BLaER1 (cell line): Measurements from ENCODE around the gene YAP1.

Source experiments
- H3K27ac ChIP-seq: shearing (Covaris generic); formaldehyde crosslinking; 2 replicates; pipeline ENCODE4 v1.8.1; 2022
- H3K27me3 ChIP-seq: shearing (Covaris generic); formaldehyde crosslinking; 2 replicates; pipeline ENCODE4 v1.8.1; 2022
- H3K36me3 ChIP-seq: shearing (Covaris generic); formaldehyde crosslinking; 2 replicates; pipeline ENCODE4 v1.8.1; 2022
- H3K4me1 ChIP-seq: shearing (Covaris generic); formaldehyde crosslinking; 2 replicates; pipeline ENCODE4 v1.8.1; 2022
- H3K4me2 ChIP-seq: shearing (Covaris generic); formaldehyde crosslinking; 2 replicates; pipeline ENCODE4 v1.8.1; 2022
- H3K4me3 ChIP-seq: shearing (Covaris generic); formaldehyde crosslinking; 2 replicates; pipeline ENCODE4 v1.8.1; 2022
- H3K9ac ChIP-seq: shearing (Covaris generic); formaldehyde crosslinking; 2 replicates; pipeline ENCODE4 v1.8.1; 2022
- H3K9me3 ChIP-seq: shearing (Covaris generic); formaldehyde crosslinking; 2 replicates; pipeline ENCODE4 v1.8.1; 2022
- H4K20me1 ChIP-seq: shearing (Covaris generic); formaldehyde crosslinking; 2 replicates; pipeline ENCODE4 v1.8.1; 2022
- Cebpa-rat ChIP-seq: shearing (Covaris generic); IDR thresholded peaks from 2 replicates; pipeline ENCODE4 v1.8.1; 2022

Gene YAP1

GRCh38 chr11:102177126-102177525 lies 66.9 kb downstream of the YAP1 start:
- no peaks in the 10 kb centered on the region for H3K27me3 ChIP-seq
- H3K4me3 ChIP-seq = no peak overlapping the region
- H3K4me1 ChIP-seq = no peaks in the 10 kb centered on the region
- no peak for TF ChIP-seq Cebpa-rat
- H3K36me3 ChIP-seq = peaks cover 9% of the 10 kb centered on the region; the same call in 1 of the 2 replicates
- H3K9ac ChIP-seq = no peak overlapping the region
- H3K4me2 ChIP-seq = no peak overlapping the region
- H3K27ac ChIP-seq = no peak overlapping the region
- H4K20me1 ChIP-seq = no peaks in the 10 kb centered on the region
- H3K9me3 ChIP-seq = peaks cover 5% of the 10 kb centered on the region

- Histone ChIP-seq H3K9me3 (peaks cover 5% of the 10 kb centered on the region), H3K4me2 (no peak overlapping the region), H3K4me1 (no peaks in the 10 kb centered on the region), H3K4me3 (no peak overlapping the region), H4K20me1 (no peaks in the 10 kb centered on the region), H3K36me3 (peaks cover 9% of the 10 kb centered on the region; the same call in 1 of the 2 replicates), H3K27me3 (no peaks in the 10 kb centered on the region), H3K9ac (no peak overlapping the region), H3K27ac (no peak overlapping the region)
- TF ChIP-seq Cebpa-rat = no peak
Measured at GRCh38 chr11:102177974-102178631, 67.9 kb downstream of the YAP1 start.

GRCh38 chr11:102179371-102179770 lies 69.1 kb downstream of the YAP1 start:
- H3K4me3 ChIP-seq = no peak overlapping the region
- TF ChIP-seq Cebpa-rat = no peak
- no peak overlapping the region for H3K9ac ChIP-seq
- H3K27me3 ChIP-seq = no peaks in the 10 kb centered on the region
- H3K27ac ChIP-seq = no peak overlapping the region
- no peaks in the 10 kb centered on the region for H4K20me1 ChIP-seq
- peaks cover 5% of the 10 kb centered on the region for H3K9me3 ChIP-seq
- H3K36me3 ChIP-seq = peaks cover 6% of the 10 kb centered on the region; the same call in 1 of the 2 replicates
- no peak overlapping the region for H3K4me2 ChIP-seq
- H3K4me1 ChIP-seq = peaks cover 2% of the 10 kb centered on the region; the same call in 1 of the 2 replicates

GRCh38 chr11:102184269-102184987 lies 74.2 kb downstream of the YAP1 start:
- Histone ChIP-seq H3K4me1 (peaks cover 9% of the 10 kb centered on the region; the same call in 1 of the 2 replicates), H3K9ac (no peak overlapping the region), H3K27me3 (no peaks in the 10 kb centered on the region), H3K4me2 (no peak overlapping the region), H3K4me3 (no peak overlapping the region), H3K9me3 (peaks cover 5% of the 10 kb centered on the region), H3K36me3 (peaks cover 3% of the 10 kb centered on the region; the same call in 1 of the 2 replicates), H4K20me1 (no peaks in the 10 kb centered on the region), H3K27ac (no peak overlapping the region)
- TF ChIP-seq Cebpa-rat = no peak

GRCh38 chr11:102186551-102187191 lies 76.4 kb downstream of the YAP1 start:
- no peaks in the 10 kb centered on the region; the same call in 1 of the 2 replicates for H3K36me3 ChIP-seq
- no peaks in the 10 kb centered on the region for H4K20me1 ChIP-seq
- no peak overlapping the region for H3K9ac ChIP-seq
- no peak overlapping the region for H3K4me3 ChIP-seq
- H3K4me1 ChIP-seq = peaks cover 9% of the 10 kb centered on the region; the same call in 1 of the 2 replicates
- TF ChIP-seq Cebpa-rat = no peak
- H3K9me3 ChIP-seq = no peaks in the 10 kb centered on the region
- H3K27me3 ChIP-seq = no peaks in the 10 kb centered on the region
- no peak overlapping the region for H3K4me2 ChIP-seq
- no peak overlapping the region for H3K27ac ChIP-seq

GRCh38 chr11:102187416-102188151 lies 77.3 kb downstream of the YAP1 start:
- no peaks in the 10 kb centered on the region for H4K20me1 ChIP-seq
- no peaks in the 10 kb centered on the region for H3K27me3 ChIP-seq
- no peaks in the 10 kb centered on the region for H3K9me3 ChIP-seq
- H3K4me3 ChIP-seq = no peak overlapping the region
- peaks cover 9% of the 10 kb centered on the region; the same call in 1 of the 2 replicates for H3K4me1 ChIP-seq
- H3K9ac ChIP-seq = no peak overlapping the region
- no peak for TF ChIP-seq Cebpa-rat
- H3K27ac ChIP-seq = no peak overlapping the region
- no peaks in the 10 kb centered on the region; the same call in 1 of the 2 replicates for H3K36me3 ChIP-seq
- H3K4me2 ChIP-seq = no peak overlapping the region

GRCh38 chr11:102188488-102188887 lies 78.2 kb downstream of the YAP1 start:
- Histone ChIP-seq H4K20me1 (no peaks in the 10 kb centered on the region), H3K4me3 (no peak overlapping the region), H3K9me3 (no peaks in the 10 kb centered on the region), H3K4me1 (peaks cover 9% of the 10 kb centered on the region; the same call in 1 of the 2 replicates), H3K27me3 (no peaks in the 10 kb centered on the region), H3K36me3 (no peaks in the 10 kb centered on the region), H3K9ac (no peak overlapping the region), H3K4me2 (no peak overlapping the region), H3K27ac (no peak overlapping the region)
- TF ChIP-seq Cebpa-rat = no peak

GRCh38 chr11:102191832-102192231 lies 81.6 kb downstream of the YAP1 start:
- Histone ChIP-seq H3K4me3 (no peak overlapping the region), H3K9me3 (no peaks in the 10 kb centered on the region), H4K20me1 (no peaks in the 10 kb centered on the region), H3K36me3 (no peaks in the 10 kb centered on the region), H3K27ac (no peak overlapping the region), H3K4me1 (0 out of 2 replicates have a peak, but pooled peaks cover 4% of the 10 kb centered on the region), H3K9ac (no peak overlapping the region), H3K4me2 (no peak overlapping the region), H3K27me3 (no peaks in the 10 kb centered on the region)
- TF ChIP-seq Cebpa-rat = no peak

- Histone ChIP-seq H3K9ac (no peak overlapping the region), H3K27me3 (no peaks in the 10 kb centered on the region), H3K9me3 (no peaks in the 10 kb centered on the region), H3K27ac (no peak overlapping the region), H3K4me2 (no peak overlapping the region), H4K20me1 (no peaks in the 10 kb centered on the region), H3K4me3 (no peak overlapping the region), H3K36me3 (no peaks in the 10 kb centered on the region), H3K4me1 (0 out of 2 replicates have a peak, but pooled peaks cover 4% of the 10 kb centered on the region)
- no peak for TF ChIP-seq Cebpa-rat
Measured at GRCh38 chr11:102192349-102193066, 82.3 kb downstream of the YAP1 start.
